ENCODE measurements around the gene KDM1B.
A peak's percentile ranks its signal among the peaks of the same experiment; 100 is the strongest.
"Not testable (repeated sequence)": the region's sequence is repeated elsewhere in the genome, so short reads cannot be mapped to it uniquely, and the experiment has no call there.

Gene KDM1B

DNA sequence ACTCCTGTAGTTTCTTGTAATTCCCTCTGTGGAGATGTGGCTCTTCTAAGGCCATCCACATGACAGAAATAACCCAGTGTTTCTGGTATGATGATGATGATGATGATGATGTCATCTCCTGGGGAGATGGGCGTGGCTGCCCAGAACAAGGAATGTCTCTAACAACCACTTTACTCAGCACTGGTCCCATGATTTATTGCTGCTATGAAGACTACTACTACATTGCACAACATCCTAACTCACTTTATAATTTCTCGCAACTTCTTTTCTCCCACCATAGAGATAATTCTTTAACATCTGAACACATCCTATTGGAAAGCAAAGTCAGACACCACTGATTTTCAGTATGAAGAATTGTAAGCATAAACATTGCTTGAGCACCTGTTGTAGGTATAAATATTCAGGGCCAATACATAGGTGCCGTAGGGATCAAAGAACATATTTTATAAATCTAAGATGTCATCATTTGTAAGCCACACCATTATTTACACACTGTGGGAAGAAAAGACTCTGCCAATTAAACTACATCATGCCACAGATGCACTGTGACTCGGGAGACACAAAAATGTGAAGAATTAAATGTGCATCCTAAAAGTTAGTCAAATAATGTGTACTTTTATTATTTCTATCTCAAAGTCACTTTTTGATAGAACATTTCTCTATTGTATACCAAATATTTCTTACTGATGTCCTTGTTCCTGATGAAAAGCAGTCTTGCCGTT lies 6.8 kb upstream of the KDM1B start:
- H3K27ac ChIP-seq: no peak overlapping the region
- TF ChIP-seq ZFX (IDR thresholded peaks at IDR 0.05; ENCODE audit: borderline replicate concordance): no peak
- TF ChIP-seq, protein P1, sequence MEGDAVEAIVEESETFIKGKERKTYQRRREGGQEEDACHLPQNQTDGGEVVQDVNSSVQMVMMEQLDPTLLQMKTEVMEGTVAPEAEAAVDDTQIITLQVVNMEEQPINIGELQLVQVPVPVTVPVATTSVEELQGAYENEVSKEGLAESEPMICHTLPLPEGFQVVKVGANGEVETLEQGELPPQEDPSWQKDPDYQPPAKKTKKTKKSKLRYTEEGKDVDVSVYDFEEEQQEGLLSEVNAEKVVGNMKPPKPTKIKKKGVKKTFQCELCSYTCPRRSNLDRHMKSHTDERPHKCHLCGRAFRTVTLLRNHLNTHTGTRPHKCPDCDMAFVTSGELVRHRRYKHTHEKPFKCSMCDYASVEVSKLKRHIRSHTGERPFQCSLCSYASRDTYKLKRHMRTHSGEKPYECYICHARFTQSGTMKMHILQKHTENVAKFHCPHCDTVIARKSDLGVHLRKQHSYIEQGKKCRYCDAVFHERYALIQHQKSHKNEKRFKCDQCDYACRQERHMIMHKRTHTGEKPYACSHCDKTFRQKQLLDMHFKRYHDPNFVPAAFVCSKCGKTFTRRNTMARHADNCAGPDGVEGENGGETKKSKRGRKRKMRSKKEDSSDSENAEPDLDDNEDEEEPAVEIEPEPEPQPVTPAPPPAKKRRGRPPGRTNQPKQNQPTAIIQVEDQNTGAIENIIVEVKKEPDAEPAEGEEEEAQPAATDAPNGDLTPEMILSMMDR (IDR thresholded peaks at IDR 0.05): no peak

DNA sequence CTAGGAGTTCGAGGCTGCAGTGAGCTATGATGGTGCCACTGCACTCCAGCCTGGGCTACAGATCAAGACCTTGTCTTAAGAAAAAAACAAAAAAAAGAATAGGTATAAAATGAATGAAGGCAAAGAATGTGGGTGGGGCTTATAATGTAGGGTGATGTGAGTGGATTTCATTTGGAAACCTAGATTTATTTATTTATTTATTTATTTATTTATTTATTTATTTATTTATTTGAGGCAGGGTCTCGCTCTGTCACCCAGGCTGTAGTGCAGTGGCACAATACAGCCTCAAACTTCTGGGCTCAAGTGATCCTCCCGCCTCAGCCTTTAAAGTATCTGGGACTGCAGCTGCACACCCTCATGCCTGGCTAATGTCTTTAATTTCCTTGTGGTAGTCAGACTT lies 3.8 kb upstream of the KDM1B start:
- H3K27ac ChIP-seq: not testable (repeated sequence)

GRCh38 chr6:18151801-18152200 lies 3.4 kb upstream of the KDM1B start:
- TF ChIP-seq ZFX (IDR thresholded peaks at IDR 0.05; ENCODE audit: borderline replicate concordance): no peak
- TF ChIP-seq, protein P1 (IDR thresholded peaks at IDR 0.05): no peak
- no peak overlapping the region for H3K27ac ChIP-seq

DNA sequence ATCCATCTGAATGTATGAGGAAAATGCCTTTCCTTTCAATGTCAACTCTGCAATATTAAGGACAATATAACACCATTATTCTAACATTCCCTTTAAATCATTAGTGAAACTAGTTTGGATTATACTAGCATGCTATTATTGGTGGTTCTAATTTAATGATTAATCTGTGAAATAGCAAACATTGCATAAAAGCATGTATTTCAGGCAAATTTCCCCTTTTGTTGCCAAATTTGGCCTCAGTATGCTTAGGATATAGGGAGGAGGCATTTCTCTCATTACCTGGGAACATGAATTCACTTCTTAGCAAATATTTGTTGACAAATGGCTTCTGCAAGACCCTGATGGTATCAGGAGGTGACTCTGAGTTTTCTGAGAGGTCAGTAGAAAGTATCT lies 1.9 kb upstream of the KDM1B start:
- peak overlapping the region; percentile 56 for H3K27ac ChIP-seq
- TF ChIP-seq, protein P1 (IDR thresholded peaks at IDR 0.05): no peak
- no peak for TF ChIP-seq ZFX (IDR thresholded peaks at IDR 0.05; ENCODE audit: borderline replicate concordance)

- TF ChIP-seq ZFX (IDR thresholded peaks at IDR 0.05; ENCODE audit: borderline replicate concordance): no peak
- TF ChIP-seq, protein P1 (IDR thresholded peaks at IDR 0.05): no peak
- H3K27ac ChIP-seq: peak within 1 kb of the TSS; percentile 62
Observed at GRCh38 chr6:18154507-18155149, 594 bp upstream of the KDM1B start, which contains the start of gene TPMT. TSS of gene TPMT (minus strand) at chr6:18155077. CDS start at chr6:18149127, 5,950 bp downstream.

GRCh38 chr6:18155864-18156421 lies 721 bp downstream of the KDM1B start:
- TF ChIP-seq ZFX (IDR thresholded peaks at IDR 0.05; ENCODE audit: borderline replicate concordance): no peak
- TF ChIP-seq, protein P1 (IDR thresholded peaks at IDR 0.05): peak; percentile 56
- peak overlapping the region; percentile 62 for H3K27ac ChIP-seq

GRCh38 chr6:18160911-18161310 lies 5.7 kb downstream of the KDM1B start:
- no peak for TF ChIP-seq ZFX (IDR thresholded peaks at IDR 0.05; ENCODE audit: borderline replicate concordance)
- TF ChIP-seq, protein P1 (IDR thresholded peaks at IDR 0.05): no peak

More at GRCh38 chr6:18160911-18161310, 5.7 kb downstream of the KDM1B start:
- no peak overlapping the region for H3K27ac ChIP-seq

Measured in 22Rv1 (cell line).